Right atrium auricular region (tissue), 2 donors: ENCODE results near the gene DHRS7B. TPM values are rescaled to one million over a fixed set of nuclear protein-coding genes. Genes with fewer than 3 reads are reported as not detected.

Source experiments
- DNase-seq: peaks from one replicate; pipeline ENCODE4 v3.0.0-alpha.2; 2019; ENCODE audit warnings: low spot score
- H3K27ac ChIP-seq, 2 donors: fragments of 200-600 bp; sonication (generic); 1 replicate in 1 of 2; 2 replicates in 1 of 2; pipeline ENCODE4 v1.5.1; 2016 to 2019
- H3K27me3 ChIP-seq, 2 donors: fragments of 200-600 bp; sonication (generic); one replicate each; pipeline versions ENCODE4 v1.5.1 to v1.6.0; 2017 to 2019
- H3K36me3 ChIP-seq: fragments of 200-600 bp; sonication (generic); one replicate; pipeline ENCODE4 v1.5.1; 2016
- H3K4me1 ChIP-seq, 2 donors: fragments of 200-600 bp; sonication (generic); one replicate each; pipeline versions ENCODE4 v1.5.1 to v1.6.0; 2017 to 2019
- H3K4me3 ChIP-seq, 2 donors: fragments of 200-600 bp; sonication (generic); 1 replicate in 1 of 2; 2 replicates in 1 of 2; pipeline ENCODE4 v1.5.1; 2017 to 2019; ENCODE audit warnings: mild to moderate bottlenecking in 1 of 2, moderate library complexity in 1 of 2
- H3K9me3 ChIP-seq, 2 donors: fragments of 200-600 bp; sonication (generic); one replicate each; pipeline ENCODE4 v1.5.1; 2019
- CTCF ChIP-seq, 2 donors: fragments of 200-600 bp; sonication (generic); IDR thresholded peaks; one replicate each; pipeline ENCODE4 v1.5.1; 2019; ENCODE audit warnings: antibody characterized with exemption in 2 of 2
- total RNA-seq, 2 donors: library from RNA; depleted of rRNA; stranded (reverse); fragments of >200 nt; gene quantifications; one replicate each; pipeline ENCODE4 v1.1.0, GENCODE V29; 2016

DHRS7B gene
- total RNA-seq, 2 donors from 2014 or later, result 35.8 to 45.3 TPM

- Histone ChIP-seq H3K27me3 (no peaks in the 10 kb centered on the region), H3K36me3 (peaks cover 12% of the 10 kb centered on the region), H3K9me3 (no peaks in the 10 kb centered on the region), H3K4me3 (no peak overlapping the region), H3K27ac (peak overlapping the region; percentile 5 to 6), H3K4me1 (peaks cover 0 to 96% of the 10 kb centered on the region in 2 donors)
- no peak for TF ChIP-seq CTCF (IDR thresholded peaks at IDR 0.05)
- peak; percentile 54 for DNase-seq
Observed at GRCh38 chr17:21169496-21169895, 42.7 kb downstream of the DHRS7B start.

GRCh38 chr17:21170809-21171208, 44.0 kb downstream of the DHRS7B start:
- peaks cover 0 to 94% of the 10 kb centered on the region in 2 donors for H3K4me1 ChIP-seq
- no peaks in the 10 kb centered on the region for H3K9me3 ChIP-seq
- H3K27ac ChIP-seq, result peak overlapping the region; percentile 6 to 42
- H3K27me3 ChIP-seq, result no peaks in the 10 kb centered on the region
- H3K36me3 ChIP-seq, result peaks cover 12% of the 10 kb centered on the region
- no peak overlapping the region for H3K4me3 ChIP-seq
- peak; percentile 50 for DNase-seq
- TF ChIP-seq CTCF (IDR thresholded peaks at IDR 0.05), result no peak

- Histone ChIP-seq H3K9me3 (no peaks in the 10 kb centered on the region), H3K4me3 (no peak overlapping the region), H3K4me1 (peaks cover 0 to 87% of the 10 kb centered on the region in 2 donors), H3K27me3 (no peaks in the 10 kb centered on the region), H3K27ac (peak overlapping the region; percentile 6 to 42), H3K36me3 (peaks cover 12% of the 10 kb centered on the region)
- peak; percentile 48 for DNase-seq
- TF ChIP-seq CTCF (IDR thresholded peaks at IDR 0.05), result no peak
Observed at GRCh38 chr17:21171309-21171922, 44.7 kb downstream of the DHRS7B start.

- no peak for TF ChIP-seq CTCF (IDR thresholded peaks at IDR 0.05)
- no peaks in the 10 kb centered on the region for H3K27me3 ChIP-seq
- H3K9me3 ChIP-seq, result no peaks in the 10 kb centered on the region
- H3K4me3 ChIP-seq, result no peak overlapping the region
- H3K27ac ChIP-seq, result peak overlapping the region; percentile 37 to 42
- DNase-seq, result peak; percentile 58
- peaks cover 0 to 82% of the 10 kb centered on the region in 2 donors for H3K4me1 ChIP-seq
- H3K36me3 ChIP-seq, result peaks cover 12% of the 10 kb centered on the region
Observed at GRCh38 chr17:21171970-21172510, 45.3 kb downstream of the DHRS7B start.

- no peaks in the 10 kb centered on the region for H3K9me3 ChIP-seq
- no peaks in the 10 kb centered on the region for H3K27me3 ChIP-seq
- H3K4me1 ChIP-seq, result peaks cover 0 to 74% of the 10 kb centered on the region in 2 donors
- peaks cover 12% of the 10 kb centered on the region for H3K36me3 ChIP-seq
- no peak for DNase-seq
- no peak for TF ChIP-seq CTCF (IDR thresholded peaks at IDR 0.05)
- peak overlapping the region; percentile 42 to 67 for H3K27ac ChIP-seq
- H3K4me3 ChIP-seq, result no peak overlapping the region
Observed at GRCh38 chr17:21172846-21173245, 46.1 kb downstream of the DHRS7B start.
